H9 (cell line): ENCODE results near the gene RPP30. TPM values are rescaled to one million over a fixed set of nuclear protein-coding genes. Genes with fewer than 3 reads are reported as not detected.

ENCODE experiments used
- DNase-seq: peaks from one replicate; pipeline ENCODE4 v3.0.0-alpha.2; 2017
- H2AFZ ChIP-seq: one replicate; pipeline ENCODE4 v1.6.1; 2013; ENCODE audit warnings: mild to moderate bottlenecking, low read length, control low read depth, moderate library complexity
- H2AK5ac ChIP-seq: 2 replicates; pipeline ENCODE4 v1.6.1; 2013; ENCODE audit warnings: low read length, control low read depth, mixed read lengths; ENCODE audit not compliant: insufficient read length
- H2BK120ac ChIP-seq: one replicate; pipeline ENCODE4 v1.6.1; 2013; ENCODE audit warnings: low read depth, mild to moderate bottlenecking, low read length, control low read depth, inconsistent platforms; ENCODE audit not compliant: poor library complexity, severe bottlenecking
- H2BK12ac ChIP-seq: 2 replicates; pipeline ENCODE4 v1.6.1; 2013; ENCODE audit warnings: low read length, control low read depth, mixed read lengths, low read depth; ENCODE audit not compliant: insufficient read length
- H2BK15ac ChIP-seq: 2 replicates; pipeline ENCODE4 v1.6.1; 2013; ENCODE audit warnings: low read depth, low read length, control low read depth
- H2BK20ac ChIP-seq: one replicate; pipeline ENCODE4 v1.6.1; 2013; ENCODE audit warnings: low read depth, mild to moderate bottlenecking, low read length, control low read depth, inconsistent platforms; ENCODE audit not compliant: poor library complexity, severe bottlenecking
- H2BK5ac ChIP-seq: 2 replicates; pipeline ENCODE4 v1.6.1; 2013; ENCODE audit warnings: low read length, control low read depth, mixed read lengths; ENCODE audit not compliant: insufficient read length
- H3K14ac ChIP-seq: 2 replicates; pipeline ENCODE4 v1.6.1; 2013; ENCODE audit warnings: low read length, control low read depth; ENCODE audit not compliant: insufficient read depth
- H3K18ac ChIP-seq: 2 replicates; pipeline ENCODE4 v1.6.1; 2013; ENCODE audit warnings: low read depth, mild to moderate bottlenecking, mixed read lengths, low read length, control low read depth; ENCODE audit not compliant: insufficient read length
- H3K23ac ChIP-seq: 2 replicates; pipeline ENCODE4 v1.6.1; 2013; ENCODE audit warnings: low read length, control low read depth, mixed read lengths, low read depth; ENCODE audit not compliant: insufficient read length
- H3K23me2 ChIP-seq: 2 replicates; pipeline ENCODE4 v1.6.1; 2013; ENCODE audit warnings: low read depth, mild to moderate bottlenecking, mixed read lengths, low read length, control low read depth; ENCODE audit not compliant: insufficient read length, poor library complexity, severe bottlenecking
- H3K27ac ChIP-seq: 2 replicates; pipeline ENCODE4 v1.5.1; 2013; ENCODE audit warnings: low read length, control low read depth, mixed read lengths, low read depth; ENCODE audit not compliant: insufficient read length
- H3K27me3 ChIP-seq: 2 replicates; pipeline ENCODE4 v1.6.1; 2013; ENCODE audit warnings: low read length, control low read depth, inconsistent platforms; ENCODE audit not compliant: insufficient read depth
- H3K4ac ChIP-seq: 2 replicates; pipeline ENCODE4 v1.6.1; 2013; ENCODE audit warnings: low read depth, mild to moderate bottlenecking, control low read depth, inconsistent platforms, low read length, moderate library complexity
- H3K4me1 ChIP-seq: 2 replicates; pipeline ENCODE4 v1.6.1; 2013; ENCODE audit warnings: low read length, control low read depth, inconsistent platforms; ENCODE audit not compliant: insufficient read depth
- H3K4me2 ChIP-seq: 2 replicates; pipeline ENCODE4 v1.6.1; 2013; ENCODE audit warnings: low read length, control low read depth, mixed read lengths; ENCODE audit not compliant: insufficient read length, insufficient read depth
- H3K56ac ChIP-seq: 2 replicates; pipeline ENCODE4 v1.6.1; 2013; ENCODE audit warnings: low read depth, mild to moderate bottlenecking, mixed read lengths, low read length, control low read depth; ENCODE audit not compliant: insufficient read length
- H3K79me1 ChIP-seq: 2 replicates; pipeline ENCODE4 v1.6.1; 2013; ENCODE audit warnings: low read depth, mild to moderate bottlenecking, moderate library complexity, low read length, control low read depth, inconsistent platforms; ENCODE audit not compliant: insufficient read depth, poor library complexity, severe bottlenecking
- H3K79me2 ChIP-seq: 2 replicates; pipeline ENCODE4 v1.6.1; 2013; ENCODE audit warnings: low read length, control low read depth, inconsistent platforms; ENCODE audit not compliant: insufficient read depth
- H3K9ac ChIP-seq: 2 replicates; pipeline ENCODE4 v1.6.1; 2013; ENCODE audit warnings: low read length, control low read depth, mixed read lengths; ENCODE audit not compliant: insufficient read length; ENCODE audit errors: extremely low read depth
- H3K9me3 ChIP-seq: one replicate; pipeline ENCODE4 v1.6.1; 2013; ENCODE audit warnings: low read depth, low read length, inconsistent platforms; ENCODE audit not compliant: control insufficient read depth
- H3T11ph ChIP-seq: one replicate; pipeline ENCODE4 v1.6.1; 2013; ENCODE audit warnings: mild to moderate bottlenecking, low read length, control low read depth, inconsistent platforms
- H4K20me1 ChIP-seq: one replicate; pipeline ENCODE4 v1.6.1; 2013; ENCODE audit not compliant: control insufficient read depth, insufficient read length, insufficient read depth
- H4K5ac ChIP-seq: 2 replicates; pipeline ENCODE4 v1.6.1; 2013; ENCODE audit warnings: low read depth, mild to moderate bottlenecking, mixed read lengths, low read length, control low read depth; ENCODE audit not compliant: insufficient read length
- H4K8ac ChIP-seq: replicated peaks from 2 replicates; pipeline ENCODE4 v1.6.1; 2013; ENCODE audit warnings: low read length, control low read depth, mixed read lengths, low read depth; ENCODE audit not compliant: insufficient read length
- H4K91ac ChIP-seq: 2 replicates; pipeline ENCODE4 v1.6.1; 2013; ENCODE audit warnings: low read depth, mild to moderate bottlenecking, moderate library complexity, mixed read lengths, low read length, control low read depth; ENCODE audit not compliant: insufficient read length
- H3K27ac Mint-ChIP-seq, 3 experiments: 2 replicates in 2 of 3; 3 replicates in 1 of 3; pipeline ENCODE4 v1.8.0; 2020 to 2021; ENCODE audit warnings: mixed read lengths in 3 of 3, mild to moderate bottlenecking in 1 of 3, moderate library complexity in 1 of 3
- H3K27me3 Mint-ChIP-seq: 2 replicates; pipeline ENCODE4 v1.8.0; 2021; ENCODE audit warnings: low read depth, mild to moderate bottlenecking, moderate library complexity, mixed read lengths
- H3K36me3 Mint-ChIP-seq, 3 experiments: 2 replicates in 2 of 3; 3 replicates in 1 of 3; pipeline ENCODE4 v1.8.0; 2020 to 2021; ENCODE audit warnings: low read depth in 3 of 3, mixed read lengths in 3 of 3; ENCODE audit not compliant: insufficient read depth in 1 of 3
- H3K4me1 Mint-ChIP-seq, 2 experiments: 2 replicates each; pipeline ENCODE4 v1.8.0; 2020; ENCODE audit warnings: mixed read lengths in 2 of 2
- H3K4me3 Mint-ChIP-seq, 2 experiments: 2 replicates in 1 of 2; 3 replicates in 1 of 2; pipeline ENCODE4 v1.8.0; 2020 to 2021; ENCODE audit warnings: mild to moderate bottlenecking in 2 of 2, mixed read lengths in 2 of 2, moderate library complexity in 1 of 2
- H3K9me3 Mint-ChIP-seq, 2 experiments: 2 replicates in 1 of 2; 3 replicates in 1 of 2; pipeline ENCODE4 v1.8.0; 2020; ENCODE audit warnings: mild to moderate bottlenecking in 2 of 2, mixed read lengths in 2 of 2, moderate library complexity in 1 of 2
- CTCF ChIP-seq: fragments of 200-600 bp; sonication (generic); conservative IDR thresholded peaks from 3 replicates; pipeline ENCODE4 v1.8.0; 2021; ENCODE audit warnings: antibody characterized with exemption, mild to moderate bottlenecking
- WGBS: extraction: QIAGEN DNeasy Blood & Tissue Kit; methylation state at CpG from one replicate; pipeline ENCODE4 v1.1.7; 2013; ENCODE audit warnings: missing lambda C conversion rate, low lambda C conversion rate, mixed read lengths; ENCODE audit not compliant: insufficient read length; ENCODE audit errors: extremely low coverage; 5-methylcytosine and 5-hydroxymethylcytosine counted together
- total RNA-seq: library from RNA; stranded (reverse); gene quantifications from 2 replicates; pipeline ENCODE4 v1.2.1, GENCODE V29; 2021

RPP30 gene
- total RNA-seq, 1 experiment from 2014 or later, result 77.7 TPM

- no peak overlapping the region for H2AK5ac ChIP-seq
- Mint-ChIP-seq H3K9me3 (no peaks in the 10 kb centered on the region; a peak in 1 of 5 replicates), H3K4me3 (no peak overlapping the region), H3K27ac (no peak overlapping the region), H3K36me3 (peaks cover 10 to 77% (median 71%) of the 10 kb centered on the region in 3 experiments; a peak in 6 of 7 replicates), H3K4me1 (peaks cover 4 to 14% of the 10 kb centered on the region in 2 experiments), H3K27me3 (no peaks in the 10 kb centered on the region)
- H4K5ac ChIP-seq, result no peak overlapping the region
- no peaks in the 10 kb centered on the region for H3K23me2 ChIP-seq
- H3K4ac ChIP-seq, result no peak overlapping the region
- H3T11ph ChIP-seq, result no peak overlapping the region
- H3K9me3 ChIP-seq, result no peaks in the 10 kb centered on the region
- WGBS, result no CpG with 5 or more reads among the region's 1 CpG
- DNase-seq, result no peak
- H3K79me1 ChIP-seq, result no peaks in the 10 kb centered on the region
- H2BK5ac ChIP-seq, result no peak overlapping the region
- H3K27me3 ChIP-seq, result no peaks in the 10 kb centered on the region
- no peak overlapping the region for H3K18ac ChIP-seq
- no peak overlapping the region for H3K14ac ChIP-seq
- no peak overlapping the region for H4K8ac ChIP-seq
- no peak overlapping the region for H2BK20ac ChIP-seq
- H3K23ac ChIP-seq, result no peak overlapping the region
- H3K56ac ChIP-seq, result no peak overlapping the region
- H3K4me1 ChIP-seq, result no peaks in the 10 kb centered on the region
- H2BK12ac ChIP-seq, result no peak overlapping the region
- no peak overlapping the region for H3K9ac ChIP-seq
- H3K79me2 ChIP-seq, result no peaks in the 10 kb centered on the region
- TF ChIP-seq CTCF, result no peak
- no peak overlapping the region for H3K4me2 ChIP-seq
- no peak overlapping the region for H2BK15ac ChIP-seq
- H4K20me1 ChIP-seq, result no peaks in the 10 kb centered on the region
- no peak overlapping the region for H2AFZ ChIP-seq
- H4K91ac ChIP-seq, result no peak overlapping the region
- no peak overlapping the region for H2BK120ac ChIP-seq
- H3K27ac ChIP-seq, result no peak overlapping the region
Observed at GRCh38 chr10:90889636-90890035, 17.9 kb downstream of the RPP30 start.
